B cell (primary cell): ENCODE results near the gene NDUFV3. TPM values are rescaled to one million over a fixed set of nuclear protein-coding genes. Genes with fewer than 3 reads are reported as not detected.

Experiments
- ATAC-seq: fragments of 200-7000 bp; cut with Tn5 transposase; one replicate; pipeline ENCODE4 v1.10.0; 2021; ENCODE audit warnings: low read depth, mild to moderate bottlenecking, moderate number of reproducible peaks, moderate library complexity
- CTCF ChIA-PET: fragments of 350-600 bp; sonication (Branson Sonifier 250); formaldehyde crosslinking; loops from one replicate; lab custom pipeline; 2021; ENCODE audit warnings: antibody characterized with exemption, inconsistent platforms; lab: Charles Lee
- POLR2A ChIA-PET: fragments of 350-600 bp; sonication (Branson Sonifier 250); formaldehyde crosslinking; loops from one replicate; lab custom pipeline; 2021; ENCODE audit warnings: antibody characterized with exemption; lab: Charles Lee
- DNase-seq: peaks from one replicate; pipeline ENCODE4 v3.0.0; 2013
- H2AFZ ChIP-seq: 2 replicates; pipeline ENCODE4 v1.6.1; 2012; ENCODE audit warnings: mild to moderate bottlenecking, low read depth, low read length; ENCODE audit not compliant: insufficient read depth, poor library complexity, severe bottlenecking
- H3K27ac ChIP-seq, 2 donors: 1 replicate in 1 of 2; 2 replicates in 1 of 2; pipeline ENCODE4 v1.5.1; 2012 to 2013; ENCODE audit warnings: low read length in 2 of 2, mild to moderate bottlenecking in 2 of 2, moderate library complexity in 1 of 2
- H3K27me3 ChIP-seq, 4 experiments: fragments of 200-600 bp in 1 of 4; sonication (generic) in 1 of 4; replicated peaks in 1 of 4; 1 replicate in 2 of 4; 2 replicates in 2 of 4; pipeline versions ENCODE4 v1.6.1 to v1.7.0; 2013 to 2016; ENCODE audit warnings: low read length in 3 of 4, mild to moderate bottlenecking in 2 of 4, mixed read lengths in 1 of 4, moderate library complexity in 1 of 4; ENCODE audit not compliant: insufficient read depth in 4 of 4, control insufficient read depth in 3 of 4; ENCODE audit errors: control extremely low read depth in 1 of 4
- H3K36me3 ChIP-seq, 2 experiments: replicated peaks in 1 of 2; 1 replicate in 1 of 2; 2 replicates in 1 of 2; pipeline versions ENCODE4 v1.6.1 to v1.7.1; 2013; ENCODE audit warnings: low read length in 1 of 2; ENCODE audit not compliant: insufficient read depth in 2 of 2, control insufficient read depth in 1 of 2; ENCODE audit errors: control extremely low read depth in 1 of 2, extremely low read depth in 1 of 2
- H3K4me1 ChIP-seq, 2 donors: fragments of 200-600 bp in 1 of 2; sonication (generic) in 1 of 2; 1 replicate in 1 of 2; 2 replicates in 1 of 2; pipeline versions ENCODE4 v1.5.1 to v1.6.1; 2013 to 2017; ENCODE audit warnings: low read length in 2 of 2; ENCODE audit not compliant: control insufficient read depth in 2 of 2, insufficient read depth in 2 of 2
- H3K4me2 ChIP-seq: replicated peaks from 2 replicates; pipeline ENCODE3; 2012; ENCODE audit warnings: mild to moderate bottlenecking, low read depth, low read length; ENCODE audit not compliant: poor library complexity, severe bottlenecking
- H3K4me3 ChIP-seq, 5 experiments: fragments of 200-600 bp in 1 of 5; sonication (generic) in 1 of 5; 1 replicate in 3 of 5; 2 replicates in 2 of 5; pipeline versions ENCODE4 v1.5.1 to v1.7.0; 2011 to 2016; ENCODE audit warnings: low read length in 4 of 5, mild to moderate bottlenecking in 4 of 5, low read depth in 2 of 5, control low read depth in 1 of 5, moderate library complexity in 1 of 5; ENCODE audit not compliant: insufficient read depth in 1 of 5; ENCODE audit errors: control extremely low read depth in 1 of 5, extremely low read depth in 1 of 5
- H3K79me2 ChIP-seq: fragments of 200-600 bp; sonication (generic); one replicate; pipeline ENCODE4 v1.6.0; 2016; ENCODE audit warnings: low read length; ENCODE audit not compliant: control insufficient read depth, insufficient read depth
- H3K9ac ChIP-seq: fragments of 200-600 bp; sonication (generic); 2 replicates; pipeline ENCODE4 v1.6.1; 2017; ENCODE audit warnings: mild to moderate bottlenecking, low read length, moderate library complexity
- H3K9me3 ChIP-seq, 3 donors: one replicate each; pipeline versions ENCODE4 v1.6.1 to v1.7.1; 2013; ENCODE audit warnings: low read length in 2 of 3; ENCODE audit not compliant: control insufficient read depth in 2 of 3, insufficient read depth in 1 of 3; ENCODE audit errors: control extremely low read depth in 1 of 3
- H4K20me1 ChIP-seq: 2 replicates; pipeline ENCODE4 v1.6.0; 2012; ENCODE audit warnings: mild to moderate bottlenecking, low read length; ENCODE audit not compliant: insufficient read depth, control insufficient read depth, poor library complexity, severe bottlenecking
- H3K27ac Mint-ChIP-seq: one replicate; pipeline ENCODE4 v1.8.0; 2021; ENCODE audit warnings: mixed read lengths
- H3K27me3 Mint-ChIP-seq: one replicate; pipeline ENCODE4 v1.8.0; 2021; ENCODE audit warnings: mixed read lengths
- H3K4me1 Mint-ChIP-seq: one replicate; pipeline ENCODE4 v1.8.0; 2021; ENCODE audit warnings: mixed read lengths
- H3K4me3 Mint-ChIP-seq: one replicate; pipeline ENCODE4 v1.8.0; 2021; ENCODE audit warnings: mixed read lengths
- H3K9me3 Mint-ChIP-seq: one replicate; pipeline ENCODE4 v1.8.0; 2022; ENCODE audit warnings: mixed read lengths; ENCODE audit not compliant: insufficient read depth
- EZH2 ChIP-seq: IDR thresholded peaks from 2 replicates; pipeline ENCODE4 v1.6.1; 2012; ENCODE audit warnings: borderline replicate concordance, low read depth, mild to moderate bottlenecking, moderate library complexity, low read length; ENCODE audit not compliant: insufficient read depth, poor library complexity, severe bottlenecking
- WGBS: methylation state at CpG from one replicate; pipeline ENCODE4 v1.1.5; 2013; ENCODE audit warnings: missing lambda C conversion rate; ENCODE audit not compliant: insufficient coverage; 5-methylcytosine and 5-hydroxymethylcytosine counted together
- intact Hi-C: fragments of 100-400 bp; cut with micrococcal nuclease; formaldehyde crosslinking; loops from one replicate; pipeline ENCODE4 v1.10.0; 2022
- polyA plus RNA-seq: library from polyadenylated mRNA; depleted of rRNA; stranded (reverse); fragments of >200 nt; gene quantifications from 2 replicates; pipeline ENCODE4 v1.2.3, GENCODE V29; 2012
- total RNA-seq, 2 donors: library from RNA; stranded (reverse); fragments of 120-200 nt in 1 of 2; gene quantifications; 1 replicate in 1 of 2; 2 replicates in 1 of 2; pipeline versions ENCODE4 v1.2.3 to v1.2.4, GENCODE V29; 2013 to 2022
- TF ChIP-seq, protein P1 (sequence below): fragments of 200-600 bp; IDR thresholded peaks from one replicate; pipeline ENCODE4 v1.8.0; 2022; ENCODE audit warnings: antibody characterized with exemption, mild to moderate bottlenecking

Gene NDUFV3
- total and polyA plus RNA-seq, 2 donors (not counting 1 experiment from before 2014, with no cell fraction given) = 14.0 to 29.7 TPM

DNA sequence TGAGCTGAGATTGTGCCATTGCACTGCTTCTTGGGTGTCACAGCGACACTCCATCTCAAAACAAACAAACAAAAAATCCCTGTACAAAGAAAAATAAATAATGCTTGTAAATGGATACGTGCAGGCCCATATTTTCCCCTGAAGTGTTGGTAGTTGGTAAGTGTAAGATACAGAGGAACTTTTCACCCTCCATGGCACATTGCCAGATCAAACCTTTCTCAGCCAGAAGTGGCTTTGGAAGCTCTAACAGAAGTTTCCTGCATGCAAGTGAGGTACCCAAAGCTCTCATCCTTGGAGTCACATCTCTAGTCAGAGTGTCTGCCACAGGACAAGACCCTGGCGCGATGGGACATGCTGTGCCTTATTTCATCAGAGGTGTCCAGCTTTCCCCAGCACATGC lies 7.3 kb downstream of the NDUFV3 start:
- intact Hi-C loops = no loop called here
- TF ChIP-seq, protein P1, sequence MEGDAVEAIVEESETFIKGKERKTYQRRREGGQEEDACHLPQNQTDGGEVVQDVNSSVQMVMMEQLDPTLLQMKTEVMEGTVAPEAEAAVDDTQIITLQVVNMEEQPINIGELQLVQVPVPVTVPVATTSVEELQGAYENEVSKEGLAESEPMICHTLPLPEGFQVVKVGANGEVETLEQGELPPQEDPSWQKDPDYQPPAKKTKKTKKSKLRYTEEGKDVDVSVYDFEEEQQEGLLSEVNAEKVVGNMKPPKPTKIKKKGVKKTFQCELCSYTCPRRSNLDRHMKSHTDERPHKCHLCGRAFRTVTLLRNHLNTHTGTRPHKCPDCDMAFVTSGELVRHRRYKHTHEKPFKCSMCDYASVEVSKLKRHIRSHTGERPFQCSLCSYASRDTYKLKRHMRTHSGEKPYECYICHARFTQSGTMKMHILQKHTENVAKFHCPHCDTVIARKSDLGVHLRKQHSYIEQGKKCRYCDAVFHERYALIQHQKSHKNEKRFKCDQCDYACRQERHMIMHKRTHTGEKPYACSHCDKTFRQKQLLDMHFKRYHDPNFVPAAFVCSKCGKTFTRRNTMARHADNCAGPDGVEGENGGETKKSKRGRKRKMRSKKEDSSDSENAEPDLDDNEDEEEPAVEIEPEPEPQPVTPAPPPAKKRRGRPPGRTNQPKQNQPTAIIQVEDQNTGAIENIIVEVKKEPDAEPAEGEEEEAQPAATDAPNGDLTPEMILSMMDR = no peak
- TF ChIP-seq EZH2 = no peak
- no peaks in the 10 kb centered on the region for H3K27me3 ChIP-seq
- H4K20me1 ChIP-seq = peaks cover 19% of the 10 kb centered on the region
- no peaks in the 10 kb centered on the region for H3K27me3 Mint-ChIP-seq
- H3K4me1 ChIP-seq = no peaks in the 10 kb centered on the region
- 100% methylated on average over 2 of the region's 4 CpGs for WGBS
- H3K36me3 ChIP-seq = peaks cover 6 to 61% of the 10 kb centered on the region in 2 experiments
- CTCF ChIA-PET = no interaction called here
- ATAC-seq (no peak), DNase-seq (no peak)
- no peak overlapping the region for H3K9ac ChIP-seq
- no peak overlapping the region for H3K4me3 Mint-ChIP-seq
- H3K4me1 Mint-ChIP-seq = no peaks in the 10 kb centered on the region
- H3K9me3 ChIP-seq = no peaks in the 10 kb centered on the region
- H3K27ac Mint-ChIP-seq = no peak overlapping the region
- H3K4me3 ChIP-seq = no peak overlapping the region
- no peak overlapping the region for H3K27ac ChIP-seq
- POLR2A ChIA-PET = no interaction called here
- no peaks in the 10 kb centered on the region for H3K9me3 Mint-ChIP-seq
- H3K79me2 ChIP-seq = peaks cover 48% of the 10 kb centered on the region
- H3K4me2 ChIP-seq = no peak overlapping the region
- no peak overlapping the region for H2AFZ ChIP-seq

DNA sequence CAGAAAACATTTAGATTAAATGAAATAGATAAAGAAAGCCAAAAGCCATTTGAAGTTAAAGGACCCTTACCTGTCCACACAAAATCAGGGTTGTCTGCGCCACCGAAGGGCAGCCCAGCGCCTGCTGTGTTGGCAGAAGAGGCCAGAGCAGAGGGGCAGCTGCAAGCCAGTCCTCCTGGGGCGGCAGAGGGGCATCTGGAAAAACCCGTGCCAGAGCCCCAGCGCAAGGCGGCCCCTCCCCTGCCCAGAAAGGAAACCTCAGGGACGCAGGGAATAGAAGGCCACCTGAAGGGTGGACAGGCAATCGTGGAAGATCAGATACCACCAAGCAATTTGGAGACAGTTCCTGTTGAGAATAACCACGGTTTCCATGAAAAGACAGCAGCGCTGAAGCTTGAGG lies 10.7 kb downstream of the NDUFV3 start:
- H3K27ac ChIP-seq = no peak overlapping the region
- H3K9ac ChIP-seq = no peak overlapping the region
- peaks cover 12 to 57% of the 10 kb centered on the region in 2 experiments for H3K36me3 ChIP-seq
- Mint-ChIP-seq H3K27me3 (no peaks in the 10 kb centered on the region), H3K27ac (no peak overlapping the region), H3K4me3 (no peak overlapping the region), H3K4me1 (no peaks in the 10 kb centered on the region), H3K9me3 (no peaks in the 10 kb centered on the region)
- peaks cover 12% of the 10 kb centered on the region for H4K20me1 ChIP-seq
- H3K4me2 ChIP-seq = no peak overlapping the region
- ATAC-seq (no peak), DNase-seq (no peak)
- TF ChIP-seq EZH2 = no peak
- TF ChIP-seq, protein P1 = no peak
- intact Hi-C loops = no loop called here
- H3K4me3 ChIP-seq = no peak overlapping the region
- H2AFZ ChIP-seq = no peak overlapping the region
- H3K79me2 ChIP-seq = peaks cover 29% of the 10 kb centered on the region
- POLR2A ChIA-PET = no interaction called here
- H3K4me1 ChIP-seq = no peaks in the 10 kb centered on the region
- WGBS = 98% methylated on average over 11 of the region's 11 CpGs
- H3K9me3 ChIP-seq = no peaks in the 10 kb centered on the region
- H3K27me3 ChIP-seq = no peaks in the 10 kb centered on the region
- CTCF ChIA-PET = no interaction called here
